Measurements from ENCODE around the gene CYP26A1.

DNA sequence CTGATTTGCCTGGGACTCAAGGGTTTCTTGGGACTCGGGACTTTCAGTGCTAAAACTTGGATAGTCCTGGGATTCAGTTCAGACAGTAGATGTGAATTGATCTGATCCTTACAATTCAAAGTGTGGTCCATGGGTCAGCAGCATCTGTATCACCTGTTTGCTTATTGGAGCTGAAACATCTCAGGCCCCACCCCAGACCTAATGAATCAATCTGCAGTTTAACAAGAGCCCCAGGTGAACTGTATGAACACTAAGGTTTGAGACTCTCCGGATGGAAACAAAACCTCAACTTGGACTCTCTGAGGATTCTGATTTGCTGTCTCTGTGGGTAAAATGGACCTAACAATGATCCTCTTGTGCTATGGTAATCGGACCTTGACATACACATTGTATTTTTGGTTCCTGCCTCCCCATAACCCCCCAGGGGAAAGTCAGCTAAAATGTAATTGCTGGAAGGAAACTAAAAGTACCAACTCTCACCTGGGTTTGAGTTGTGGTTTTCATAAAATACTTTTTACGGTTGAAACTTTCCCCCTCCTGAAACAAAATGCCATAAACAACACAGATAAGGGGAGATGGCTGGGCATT lies 11.7 kb downstream of the CYP26A1 start:
- TF ChIP-seq POLR2A (IDR thresholded peaks at IDR 0.05) (no peak), POLR2AphosphoS5 (IDR thresholded peaks at IDR 0.05) (no peak), EP300 (IDR thresholded peaks at IDR 0.05) (no peak)
- TF ChIP-seq, protein P1, sequence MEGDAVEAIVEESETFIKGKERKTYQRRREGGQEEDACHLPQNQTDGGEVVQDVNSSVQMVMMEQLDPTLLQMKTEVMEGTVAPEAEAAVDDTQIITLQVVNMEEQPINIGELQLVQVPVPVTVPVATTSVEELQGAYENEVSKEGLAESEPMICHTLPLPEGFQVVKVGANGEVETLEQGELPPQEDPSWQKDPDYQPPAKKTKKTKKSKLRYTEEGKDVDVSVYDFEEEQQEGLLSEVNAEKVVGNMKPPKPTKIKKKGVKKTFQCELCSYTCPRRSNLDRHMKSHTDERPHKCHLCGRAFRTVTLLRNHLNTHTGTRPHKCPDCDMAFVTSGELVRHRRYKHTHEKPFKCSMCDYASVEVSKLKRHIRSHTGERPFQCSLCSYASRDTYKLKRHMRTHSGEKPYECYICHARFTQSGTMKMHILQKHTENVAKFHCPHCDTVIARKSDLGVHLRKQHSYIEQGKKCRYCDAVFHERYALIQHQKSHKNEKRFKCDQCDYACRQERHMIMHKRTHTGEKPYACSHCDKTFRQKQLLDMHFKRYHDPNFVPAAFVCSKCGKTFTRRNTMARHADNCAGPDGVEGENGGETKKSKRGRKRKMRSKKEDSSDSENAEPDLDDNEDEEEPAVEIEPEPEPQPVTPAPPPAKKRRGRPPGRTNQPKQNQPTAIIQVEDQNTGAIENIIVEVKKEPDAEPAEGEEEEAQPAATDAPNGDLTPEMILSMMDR (IDR thresholded peaks at IDR 0.05), result no peak

Measured in suprapubic skin (tissue), 4 donors.